ENCODE measurements around the gene LIN7C. TPM values are rescaled to one million over a fixed set of nuclear protein-coding genes. Genes with fewer than 3 reads are reported as not detected.

The LIN7C gene
- total RNA-seq, 4 donors from 2014 or later, result 26.4 to 41.2 (median 34.6) TPM

GRCh38 chr11:27471589-27472397 lies 34.8 kb downstream of the LIN7C start:
- H3K27me3 ChIP-seq, result no peaks in the 10 kb centered on the region
- no peaks in the 10 kb centered on the region for H3K9me3 ChIP-seq
- H3K36me3 ChIP-seq, result no peaks in the 10 kb centered on the region
- TF ChIP-seq, protein P1, sequence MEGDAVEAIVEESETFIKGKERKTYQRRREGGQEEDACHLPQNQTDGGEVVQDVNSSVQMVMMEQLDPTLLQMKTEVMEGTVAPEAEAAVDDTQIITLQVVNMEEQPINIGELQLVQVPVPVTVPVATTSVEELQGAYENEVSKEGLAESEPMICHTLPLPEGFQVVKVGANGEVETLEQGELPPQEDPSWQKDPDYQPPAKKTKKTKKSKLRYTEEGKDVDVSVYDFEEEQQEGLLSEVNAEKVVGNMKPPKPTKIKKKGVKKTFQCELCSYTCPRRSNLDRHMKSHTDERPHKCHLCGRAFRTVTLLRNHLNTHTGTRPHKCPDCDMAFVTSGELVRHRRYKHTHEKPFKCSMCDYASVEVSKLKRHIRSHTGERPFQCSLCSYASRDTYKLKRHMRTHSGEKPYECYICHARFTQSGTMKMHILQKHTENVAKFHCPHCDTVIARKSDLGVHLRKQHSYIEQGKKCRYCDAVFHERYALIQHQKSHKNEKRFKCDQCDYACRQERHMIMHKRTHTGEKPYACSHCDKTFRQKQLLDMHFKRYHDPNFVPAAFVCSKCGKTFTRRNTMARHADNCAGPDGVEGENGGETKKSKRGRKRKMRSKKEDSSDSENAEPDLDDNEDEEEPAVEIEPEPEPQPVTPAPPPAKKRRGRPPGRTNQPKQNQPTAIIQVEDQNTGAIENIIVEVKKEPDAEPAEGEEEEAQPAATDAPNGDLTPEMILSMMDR (IDR thresholded peaks at IDR 0.05), result no peak
- TF ChIP-seq POLR2A (IDR thresholded peaks at IDR 0.05), result no peak
- H3K4me3 ChIP-seq, result peak overlapping the region; percentile 54 to 97 (median 82)
- H3K4me1 ChIP-seq, result no peaks in the 10 kb centered on the region
- DNase-seq, result peak; percentile 29 to 66 (median 59)
- peak overlapping the region; percentile 62 to 93 (median 84) for H3K27ac ChIP-seq

DNA sequence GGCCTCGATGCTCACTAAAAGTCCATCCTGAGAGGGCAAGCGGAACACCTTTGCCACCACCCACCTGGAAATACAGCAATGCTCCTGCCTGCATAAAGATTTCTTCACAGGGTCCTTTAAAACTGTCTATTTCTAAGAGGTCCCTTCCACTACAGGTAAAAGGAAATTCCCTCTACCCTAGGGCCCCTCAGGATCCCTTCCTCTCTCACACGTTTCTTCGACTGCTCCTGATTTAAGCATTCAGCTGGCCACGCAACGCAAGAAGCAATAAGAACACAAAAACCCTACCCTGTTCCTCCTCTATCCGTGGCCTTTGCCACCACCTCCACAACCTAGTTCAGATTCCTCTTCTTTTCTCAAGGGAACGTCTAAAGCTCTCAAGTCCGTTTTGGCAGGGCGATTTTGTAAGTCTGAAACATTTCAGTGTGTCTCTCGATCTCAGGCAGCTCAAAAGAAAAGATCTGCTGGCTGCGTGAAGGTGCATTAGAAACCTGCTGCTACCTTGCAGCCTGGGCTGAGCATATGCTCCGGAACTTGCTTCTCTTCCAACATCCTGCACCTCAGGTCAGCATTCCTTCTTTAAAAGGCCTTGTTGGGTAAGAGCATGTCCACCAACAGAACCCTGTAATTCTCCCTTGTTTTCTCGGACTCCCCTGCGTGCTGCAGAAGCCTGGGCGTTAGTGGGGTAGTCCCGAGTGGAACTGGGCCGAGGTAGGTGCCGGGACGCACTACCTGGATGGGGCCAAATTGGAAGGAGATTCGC lies 35.6 kb downstream of the LIN7C start:
- Histone ChIP-seq H3K36me3 (no peaks in the 10 kb centered on the region), H3K27me3 (no peaks in the 10 kb centered on the region), H3K27ac (peak overlapping the region; percentile 62 to 93 (median 84)), H3K4me3 (peak overlapping the region; percentile 54 to 97 (median 82)), H3K9me3 (no peaks in the 10 kb centered on the region), H3K4me1 (peaks cover 0 to 4% (median 0%) of the 10 kb centered on the region in 4 donors)
- no peak for TF ChIP-seq POLR2A (IDR thresholded peaks at IDR 0.05)
- TF ChIP-seq, protein P1 (IDR thresholded peaks at IDR 0.05), result no peak
- DNase-seq, result peak in 1 of 3 donors; percentile 50

DNA sequence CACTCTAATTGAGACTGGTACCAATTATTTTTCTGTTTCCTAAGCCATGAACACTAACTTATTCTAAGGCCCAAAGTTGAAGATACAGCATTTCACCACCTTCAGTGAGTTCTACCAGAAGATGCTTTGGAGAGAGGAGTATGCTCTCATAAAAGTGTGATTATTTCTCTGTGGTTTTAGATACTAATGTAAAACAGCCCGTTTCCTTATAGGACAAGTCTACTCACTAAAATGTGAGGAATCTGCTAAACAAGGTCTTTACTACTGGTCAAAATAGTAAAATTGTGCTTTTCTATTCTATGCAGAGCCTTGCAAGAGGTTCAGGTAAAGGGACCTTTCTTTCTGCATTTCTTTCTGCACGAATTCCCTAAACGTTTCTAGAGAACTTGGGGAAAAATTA lies 36.4 kb downstream of the LIN7C start:
- Histone ChIP-seq H3K27me3 (no peaks in the 10 kb centered on the region), H3K9me3 (no peaks in the 10 kb centered on the region), H3K4me1 (peaks cover 0 to 9% (median 0%) of the 10 kb centered on the region in 4 donors), H3K4me3 (peak overlapping the region in 3 of 4 donors; percentile 4 to 97 (median 82)), H3K27ac (peak overlapping the region in 2 of 4 donors; percentile 66 to 85), H3K36me3 (no peaks in the 10 kb centered on the region)
- no peak for DNase-seq
- TF ChIP-seq POLR2A (IDR thresholded peaks at IDR 0.05), result no peak
- TF ChIP-seq, protein P1 (IDR thresholded peaks at IDR 0.05), result no peak

GRCh38 chr11:27468995-27469695 lies 37.4 kb downstream of the LIN7C start:
- TF ChIP-seq POLR2A (IDR thresholded peaks at IDR 0.05), result no peak
- TF ChIP-seq, protein P1 (IDR thresholded peaks at IDR 0.05), result no peak
- no peak for DNase-seq
- peak overlapping the region in 2 of 4 donors; percentile 82 to 97 for H3K4me3 ChIP-seq
- H3K4me1 ChIP-seq, result peaks cover 0 to 12% (median 0%) of the 10 kb centered on the region in 4 donors
- no peaks in the 10 kb centered on the region for H3K36me3 ChIP-seq
- no peaks in the 10 kb centered on the region for H3K9me3 ChIP-seq
- H3K27me3 ChIP-seq, result no peaks in the 10 kb centered on the region
- peak overlapping the region in 3 of 4 donors; percentile 52 to 85 (median 66) for H3K27ac ChIP-seq
